Activated T-helper 17 cell treated with anti-CD3 and anti-CD28 coated beads, Interleukin-2, amount 50 U/mL, for 72 hours (primary cell): ENCODE measurements around the gene GSDMA. TPM values are rescaled to one million over a fixed set of nuclear protein-coding genes. Genes with fewer than 3 reads are reported as not detected.

Source experiments
- ATAC-seq: fragments of 150-1000 bp; cut with Tn5 transposase; replicated peaks from 2 replicates; pipeline ENCODE4 v1.10.0; 2021; ENCODE audit warnings: mild to moderate bottlenecking, moderate library complexity
- H3K27ac Mint-ChIP-seq: one replicate; pipeline ENCODE4 v1.8.0; 2022; ENCODE audit warnings: mixed read lengths
- H3K27me3 Mint-ChIP-seq: one replicate; pipeline ENCODE4 v1.8.0; 2022; ENCODE audit warnings: mixed read lengths
- H3K36me3 Mint-ChIP-seq: one replicate; pipeline ENCODE4 v1.8.0; 2022; ENCODE audit warnings: low read depth, mild to moderate bottlenecking, mixed read lengths
- H3K4me1 Mint-ChIP-seq: one replicate; pipeline ENCODE4 v1.8.0; 2022; ENCODE audit warnings: mixed read lengths
- H3K4me3 Mint-ChIP-seq: one replicate; pipeline ENCODE4 v1.8.0; 2022; ENCODE audit warnings: mild to moderate bottlenecking, mixed read lengths
- H3K9me3 Mint-ChIP-seq: one replicate; pipeline ENCODE4 v1.8.0; 2022; ENCODE audit warnings: mixed read lengths
- total RNA-seq, 2 donors: library from RNA; stranded (reverse); gene quantifications; one replicate each; pipeline ENCODE4 v1.2.3, GENCODE V29; 2022

The GSDMA gene
- total RNA-seq, 2 donors from 2014 or later, result 0.63 to 1.1 TPM

DNA sequence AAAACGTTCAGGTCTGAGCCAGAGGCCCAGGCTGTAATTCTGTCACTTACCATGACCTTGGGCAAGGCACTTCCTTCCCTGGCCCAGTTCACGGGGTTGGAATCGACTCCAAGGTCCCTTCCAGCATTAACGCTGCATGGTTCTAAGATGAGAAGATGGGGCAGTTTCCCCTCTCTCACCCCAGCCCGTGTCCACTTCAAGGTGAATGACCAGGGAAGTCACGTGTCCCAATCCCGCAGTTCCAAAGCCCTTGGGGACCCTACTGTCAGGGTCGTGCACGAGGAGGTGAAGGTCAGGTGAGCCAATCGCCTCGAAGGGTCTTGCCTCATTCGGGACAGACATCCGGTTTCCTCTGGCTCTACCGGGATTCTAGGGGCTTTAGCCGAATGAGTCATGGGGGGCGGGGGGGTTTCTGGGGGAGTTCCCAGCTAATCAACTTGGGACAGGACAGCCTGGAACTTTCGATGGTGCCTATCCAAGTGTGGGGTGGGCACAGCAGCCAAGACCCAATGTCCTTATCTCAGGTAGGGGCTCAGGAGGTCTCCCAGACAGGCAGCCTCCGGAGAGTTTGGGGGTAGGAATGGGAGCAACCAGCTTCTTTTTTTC is 51.7 kb downstream of the GSDMA start:
- Mint-ChIP-seq H3K27me3 (no peaks in the 10 kb centered on the region), H3K9me3 (no peaks in the 10 kb centered on the region), H3K4me3 (no peak overlapping the region), H3K36me3 (peaks cover 6% of the 10 kb centered on the region), H3K4me1 (no peaks in the 10 kb centered on the region), H3K27ac (no peak overlapping the region)
- ATAC-seq, result no peak

- peaks cover 13% of the 10 kb centered on the region for H3K36me3 Mint-ChIP-seq
- H3K27me3 Mint-ChIP-seq, result no peaks in the 10 kb centered on the region
- ATAC-seq, result no peak
- no peaks in the 10 kb centered on the region for H3K9me3 Mint-ChIP-seq
- H3K4me1 Mint-ChIP-seq, result no peaks in the 10 kb centered on the region
- H3K27ac Mint-ChIP-seq, result no peak within 1 kb of the TSS
- H3K4me3 Mint-ChIP-seq, result no peak within 1 kb of the TSS
These were observed 52.5 kb downstream of the GSDMA start, which contains the start of gene CSF3 for GRCh38 chr17:40015005-40015997. Gene CSF3, plus strand, starts transcription at chr17:40015440. Its CDS starts 35 bp downstream, at chr17:40015475.

DNA sequence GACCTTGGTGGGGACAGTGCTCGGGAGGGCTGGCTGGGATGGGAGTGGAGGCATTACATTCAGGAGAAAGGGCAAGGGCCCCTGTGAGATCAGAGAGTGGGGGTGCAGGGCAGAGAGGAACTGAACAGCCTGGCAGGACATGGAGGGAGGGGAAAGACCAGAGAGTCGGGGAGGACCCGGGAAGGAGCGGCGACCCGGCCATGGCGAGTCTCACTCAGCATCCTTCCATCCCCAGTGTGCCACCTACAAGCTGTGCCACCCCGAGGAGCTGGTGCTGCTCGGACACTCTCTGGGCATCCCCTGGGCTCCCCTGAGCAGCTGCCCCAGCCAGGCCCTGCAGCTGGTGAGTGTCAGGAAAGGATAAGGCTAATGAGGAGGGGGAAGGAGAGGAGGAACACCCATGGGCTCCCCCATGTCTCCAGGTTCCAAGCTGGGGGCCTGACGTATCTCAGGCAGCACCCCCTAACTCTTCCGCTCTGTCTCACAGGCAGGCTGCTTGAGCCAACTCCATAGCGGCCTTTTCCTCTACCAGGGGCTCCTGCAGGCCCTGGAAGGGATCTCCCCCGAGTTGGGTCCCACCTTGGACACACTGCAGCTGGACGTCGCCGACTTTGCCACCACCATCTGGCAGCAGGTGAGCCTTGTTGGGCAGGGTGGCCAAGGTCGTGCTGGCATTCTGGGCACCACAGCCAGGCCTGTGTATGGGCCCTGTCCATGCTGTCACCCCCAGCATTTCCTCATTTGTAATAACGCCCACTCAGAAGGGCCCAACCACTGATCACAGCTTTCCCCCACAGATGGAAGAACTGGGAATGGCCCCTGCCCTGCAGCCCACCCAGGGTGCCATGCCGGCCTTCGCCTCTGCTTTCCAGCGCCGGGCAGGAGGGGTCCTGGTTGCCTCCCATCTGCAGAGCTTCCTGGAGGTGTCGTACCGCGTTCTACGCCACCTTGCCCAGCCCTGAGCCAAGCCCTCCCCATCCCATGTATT is 53.5 kb downstream of the GSDMA start:
- no peaks in the 10 kb centered on the region for H3K9me3 Mint-ChIP-seq
- no peak overlapping the region for H3K27ac Mint-ChIP-seq
- peaks cover 3% of the 10 kb centered on the region for H3K4me1 Mint-ChIP-seq
- no peak overlapping the region for H3K4me3 Mint-ChIP-seq
- H3K27me3 Mint-ChIP-seq, result no peaks in the 10 kb centered on the region
- H3K36me3 Mint-ChIP-seq, result peaks cover 21% of the 10 kb centered on the region
- no peak for ATAC-seq

DNA sequence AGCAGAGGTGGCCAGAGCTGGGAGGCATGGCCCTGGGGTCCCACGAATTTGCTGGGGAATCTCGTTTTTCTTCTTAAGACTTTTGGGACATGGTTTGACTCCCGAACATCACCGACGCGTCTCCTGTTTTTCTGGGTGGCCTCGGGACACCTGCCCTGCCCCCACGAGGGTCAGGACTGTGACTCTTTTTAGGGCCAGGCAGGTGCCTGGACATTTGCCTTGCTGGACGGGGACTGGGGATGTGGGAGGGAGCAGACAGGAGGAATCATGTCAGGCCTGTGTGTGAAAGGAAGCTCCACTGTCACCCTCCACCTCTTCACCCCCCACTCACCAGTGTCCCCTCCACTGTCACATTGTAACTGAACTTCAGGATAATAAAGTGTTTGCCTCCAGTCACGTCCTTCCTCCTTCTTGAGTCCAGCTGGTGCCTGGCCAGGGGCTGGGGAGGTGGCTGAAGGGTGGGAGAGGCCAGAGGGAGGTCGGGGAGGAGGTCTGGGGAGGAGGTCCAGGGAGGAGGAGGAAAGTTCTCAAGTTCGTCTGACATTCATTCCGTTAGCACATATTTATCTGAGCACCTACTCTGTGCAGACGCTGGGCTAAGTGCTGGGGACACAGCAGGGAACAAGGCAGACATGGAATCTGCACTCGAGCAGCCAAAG is 54.7 kb downstream of the GSDMA start:
- H3K36me3 Mint-ChIP-seq, result peaks cover 32% of the 10 kb centered on the region
- no peak overlapping the region for H3K27ac Mint-ChIP-seq
- peaks cover 4% of the 10 kb centered on the region for H3K4me1 Mint-ChIP-seq
- no peaks in the 10 kb centered on the region for H3K9me3 Mint-ChIP-seq
- H3K27me3 Mint-ChIP-seq, result no peaks in the 10 kb centered on the region
- ATAC-seq, result no peak
- no peak overlapping the region for H3K4me3 Mint-ChIP-seq

- peaks cover 36% of the 10 kb centered on the region for H3K36me3 Mint-ChIP-seq
- H3K27me3 Mint-ChIP-seq, result no peaks in the 10 kb centered on the region
- H3K27ac Mint-ChIP-seq, result peak overlapping the region; percentile 48
- H3K4me3 Mint-ChIP-seq, result no peak overlapping the region
- ATAC-seq, result no peak
- H3K4me1 Mint-ChIP-seq, result peaks cover 4% of the 10 kb centered on the region
- H3K9me3 Mint-ChIP-seq, result no peaks in the 10 kb centered on the region
These were observed 55.7 kb downstream of the GSDMA start for GRCh38 chr17:40018211-40019121.

- Mint-ChIP-seq H3K4me3 (no peak overlapping the region), H3K4me1 (peaks cover 4% of the 10 kb centered on the region), H3K36me3 (peaks cover 44% of the 10 kb centered on the region), H3K27me3 (no peaks in the 10 kb centered on the region), H3K27ac (peak overlapping the region; percentile 48), H3K9me3 (no peaks in the 10 kb centered on the region)
- no peak for ATAC-seq
These were observed 56.6 kb downstream of the GSDMA start for GRCh38 chr17:40019140-40019991.

- peaks cover 50% of the 10 kb centered on the region for H3K36me3 Mint-ChIP-seq
- ATAC-seq, result no peak
- H3K4me3 Mint-ChIP-seq, result no peak overlapping the region
- H3K27ac Mint-ChIP-seq, result no peak overlapping the region
- peaks cover 5% of the 10 kb centered on the region for H3K4me1 Mint-ChIP-seq
- no peaks in the 10 kb centered on the region for H3K9me3 Mint-ChIP-seq
- H3K27me3 Mint-ChIP-seq, result no peaks in the 10 kb centered on the region
These were observed 57.3 kb downstream of the GSDMA start for GRCh38 chr17:40020146-40020545.

- no peak for ATAC-seq
- Mint-ChIP-seq H3K27me3 (no peaks in the 10 kb centered on the region), H3K36me3 (peaks cover 63% of the 10 kb centered on the region), H3K4me3 (no peak overlapping the region), H3K9me3 (no peaks in the 10 kb centered on the region), H3K27ac (peak overlapping the region; percentile 75), H3K4me1 (peaks cover 18% of the 10 kb centered on the region)
These were observed 58.7 kb downstream of the GSDMA start for GRCh38 chr17:40021451-40021971.

DNA sequence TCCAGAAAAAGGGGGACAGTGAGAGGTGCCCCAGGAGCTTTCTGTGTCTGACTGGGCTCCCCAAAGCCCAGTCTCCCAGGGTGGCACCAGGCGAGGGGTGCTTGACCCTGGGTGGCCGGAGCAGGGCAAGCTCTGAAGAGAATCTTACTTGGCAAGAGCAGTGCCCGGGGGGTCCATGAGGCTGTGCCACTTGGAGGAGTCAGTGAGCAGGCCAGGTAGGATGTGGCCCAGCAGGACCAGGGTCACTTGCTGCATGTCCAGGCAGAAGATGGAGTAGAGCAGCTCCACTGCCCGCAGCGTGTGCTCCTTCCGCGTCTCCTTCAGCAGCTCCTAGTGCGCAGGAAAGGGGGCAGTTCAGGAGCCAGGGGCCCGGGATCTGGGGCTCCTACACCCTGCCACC is 59.7 kb downstream of the GSDMA start:
- H3K4me1 Mint-ChIP-seq, result peaks cover 19% of the 10 kb centered on the region
- H3K36me3 Mint-ChIP-seq, result peaks cover 72% of the 10 kb centered on the region
- ATAC-seq, result no peak
- H3K27me3 Mint-ChIP-seq, result no peaks in the 10 kb centered on the region
- no peak overlapping the region for H3K27ac Mint-ChIP-seq
- no peaks in the 10 kb centered on the region for H3K9me3 Mint-ChIP-seq
- no peak overlapping the region for H3K4me3 Mint-ChIP-seq

DNA sequence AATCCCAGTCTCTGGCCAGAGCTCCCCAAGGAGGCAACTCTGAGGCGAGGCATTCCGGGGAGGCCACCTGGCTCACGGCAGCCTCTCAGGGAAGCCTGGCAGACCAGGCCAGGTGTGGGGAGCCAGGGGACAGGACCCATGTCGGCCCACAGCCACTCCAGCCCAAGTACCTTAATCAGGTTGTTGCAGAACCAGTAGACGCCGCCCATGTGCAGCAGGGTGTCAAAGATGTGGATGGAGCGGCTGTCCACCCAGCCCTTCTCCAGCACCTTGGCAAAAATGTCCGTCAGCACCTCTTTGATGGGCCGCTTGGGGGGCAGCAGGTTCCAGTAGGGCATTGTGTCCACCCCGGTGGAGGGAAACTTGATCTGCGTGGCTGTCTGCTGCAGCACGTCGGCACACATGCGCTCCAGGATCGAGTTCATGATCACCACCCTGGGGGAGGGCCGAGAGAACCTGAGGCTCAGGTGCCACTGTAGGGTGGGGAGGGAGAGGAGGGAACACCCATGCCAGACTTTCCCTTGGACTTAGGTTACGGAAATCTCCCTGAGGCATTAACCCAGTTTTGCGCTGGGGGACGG is 60.2 kb downstream of the GSDMA start:
- peaks cover 19% of the 10 kb centered on the region for H3K4me1 Mint-ChIP-seq
- no peaks in the 10 kb centered on the region for H3K27me3 Mint-ChIP-seq
- no peak for ATAC-seq
- no peak overlapping the region for H3K27ac Mint-ChIP-seq
- H3K4me3 Mint-ChIP-seq, result no peak overlapping the region
- peaks cover 72% of the 10 kb centered on the region for H3K36me3 Mint-ChIP-seq
- no peaks in the 10 kb centered on the region for H3K9me3 Mint-ChIP-seq

GRCh38 chr17:40023590-40024292 is 60.9 kb downstream of the GSDMA start:
- ATAC-seq, result no peak
- no peaks in the 10 kb centered on the region for H3K9me3 Mint-ChIP-seq
- H3K36me3 Mint-ChIP-seq, result peaks cover 79% of the 10 kb centered on the region
- peaks cover 19% of the 10 kb centered on the region for H3K4me1 Mint-ChIP-seq
- H3K27me3 Mint-ChIP-seq, result no peaks in the 10 kb centered on the region
- H3K27ac Mint-ChIP-seq, result no peak overlapping the region
- H3K4me3 Mint-ChIP-seq, result no peak overlapping the region
